Prostate gland (tissue), 2 donors: ENCODE data around the gene TBC1D7. TPM values are rescaled to one million over a fixed set of nuclear protein-coding genes. Genes with fewer than 3 reads are reported as not detected.
A peak's percentile ranks its signal among the peaks of the same experiment; 100 is the strongest.

ENCODE experiments used
- DNase-seq: peaks from one replicate; pipeline ENCODE4 v3.0.0-alpha.2; 2019; ENCODE audit warnings: low spot score
- H3K27ac ChIP-seq, 2 donors: fragments of 200-600 bp; sonication (generic); 2 replicates each; pipeline ENCODE4 v1.5.1; 2017 to 2019
- H3K27me3 ChIP-seq: fragments of 200-600 bp; sonication (generic); replicated peaks from 2 replicates; pipeline ENCODE4 v1.5.1; 2019; ENCODE audit not compliant: insufficient read depth
- H3K36me3 ChIP-seq, 2 donors: fragments of 200-600 bp; sonication (generic); 1 replicate in 1 of 2; 2 replicates in 1 of 2; pipeline versions ENCODE4 v1.5.1 to v1.8.1; 2017 to 2019
- H3K4me1 ChIP-seq: fragments of 200-600 bp; sonication (generic); replicated peaks from 2 replicates; pipeline ENCODE4 v1.5.1; 2019
- H3K4me3 ChIP-seq, 2 donors: fragments of 200-600 bp; sonication (generic); 2 replicates each; pipeline ENCODE4 v1.5.1; 2017 to 2019
- H3K9me3 ChIP-seq: fragments of 200-600 bp; sonication (generic); 2 replicates; pipeline ENCODE4 v1.5.1; 2017
- POLR2A ChIP-seq: fragments of 450-650 bp; IDR thresholded peaks from one replicate; pipeline ENCODE4 v1.6.1; 2016; ENCODE audit warnings: antibody characterized with exemption, mild to moderate bottlenecking
- POLR2AphosphoS5 ChIP-seq: sonication (generic); formaldehyde crosslinking; IDR thresholded peaks from one replicate; pipeline ENCODE4 v1.6.1; 2017; ENCODE audit warnings: antibody characterized with exemption
- WGBS: methylation state at CpG from one replicate; pipeline ENCODE4 v1.1.5; 2018; 5-methylcytosine and 5-hydroxymethylcytosine counted together
- intact Hi-C: fragments of 100-400 bp; cut with DNase I; formaldehyde crosslinking; loops from one replicate; pipeline ENCODE4 v1.14.2; 2022
- total RNA-seq, 2 donors: library from RNA; depleted of rRNA; stranded (reverse); fragments of >200 nt; gene quantifications; one replicate each; pipeline ENCODE4 v1.1.0, GENCODE V29; 2016
- TF ChIP-seq, protein P1 (sequence below), 4 experiments: fragments of 200-600 bp in 2 of 4; fragments of 450-650 bp in 2 of 4; sonication (generic) in 2 of 4; IDR thresholded peaks; 1 replicate in 3 of 4; 2 replicates in 1 of 4; pipeline ENCODE4 v1.5.1; 2016 to 2019; ENCODE audit warnings: antibody characterized with exemption in 4 of 4, mild to moderate bottlenecking in 2 of 4, moderate library complexity in 2 of 4

The TBC1D7 gene
- total RNA-seq, 2 donors from 2014 or later, result 11.6 to 27.9 TPM

DNA sequence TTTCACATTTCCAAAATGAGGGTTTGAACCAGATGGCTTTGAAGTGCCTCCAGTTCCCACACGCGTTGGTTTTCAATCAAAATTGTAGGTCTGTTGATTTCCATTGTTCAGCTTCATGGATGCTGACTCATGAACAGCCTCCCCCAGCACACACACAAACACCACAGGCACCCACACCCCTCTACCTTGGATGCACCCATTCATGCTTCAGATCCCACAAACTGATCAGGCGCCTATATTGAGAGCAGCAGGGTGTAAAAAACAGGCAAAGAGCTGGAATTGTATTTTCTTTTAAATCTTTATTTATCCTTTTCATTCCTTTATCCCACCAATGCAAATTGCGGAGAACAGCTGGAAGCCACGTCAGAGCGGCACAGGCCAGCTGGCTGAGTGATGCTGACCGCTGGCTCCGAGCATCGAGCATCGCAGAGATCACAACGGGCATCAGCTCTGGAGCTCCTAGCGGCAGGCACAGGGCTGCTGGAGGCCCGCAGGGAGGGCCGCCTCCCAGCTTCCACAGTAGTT lies 29.3 kb upstream of the TBC1D7 start:
- Histone ChIP-seq H3K9me3 (no peaks in the 10 kb centered on the region), H3K4me3 (no peak overlapping the region), H3K4me1 (no peaks in the 10 kb centered on the region), H3K27ac (no peak overlapping the region), H3K27me3 (no peaks in the 10 kb centered on the region), H3K36me3 (no peaks in the 10 kb centered on the region)
- no peak for TF ChIP-seq POLR2AphosphoS5
- TF ChIP-seq, protein P1, sequence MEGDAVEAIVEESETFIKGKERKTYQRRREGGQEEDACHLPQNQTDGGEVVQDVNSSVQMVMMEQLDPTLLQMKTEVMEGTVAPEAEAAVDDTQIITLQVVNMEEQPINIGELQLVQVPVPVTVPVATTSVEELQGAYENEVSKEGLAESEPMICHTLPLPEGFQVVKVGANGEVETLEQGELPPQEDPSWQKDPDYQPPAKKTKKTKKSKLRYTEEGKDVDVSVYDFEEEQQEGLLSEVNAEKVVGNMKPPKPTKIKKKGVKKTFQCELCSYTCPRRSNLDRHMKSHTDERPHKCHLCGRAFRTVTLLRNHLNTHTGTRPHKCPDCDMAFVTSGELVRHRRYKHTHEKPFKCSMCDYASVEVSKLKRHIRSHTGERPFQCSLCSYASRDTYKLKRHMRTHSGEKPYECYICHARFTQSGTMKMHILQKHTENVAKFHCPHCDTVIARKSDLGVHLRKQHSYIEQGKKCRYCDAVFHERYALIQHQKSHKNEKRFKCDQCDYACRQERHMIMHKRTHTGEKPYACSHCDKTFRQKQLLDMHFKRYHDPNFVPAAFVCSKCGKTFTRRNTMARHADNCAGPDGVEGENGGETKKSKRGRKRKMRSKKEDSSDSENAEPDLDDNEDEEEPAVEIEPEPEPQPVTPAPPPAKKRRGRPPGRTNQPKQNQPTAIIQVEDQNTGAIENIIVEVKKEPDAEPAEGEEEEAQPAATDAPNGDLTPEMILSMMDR (IDR thresholded peaks at IDR 0.05), result no peak
- TF ChIP-seq POLR2A, result no peak
- 93% methylated on average over 14 of the region's 14 CpGs for WGBS
- intact Hi-C loops, result no loop called here
- no peak for DNase-seq

GRCh38 chr6:13355999-13356785 lies 27.9 kb upstream of the TBC1D7 start:
- H3K27me3 ChIP-seq, result no peaks in the 10 kb centered on the region
- H3K27ac ChIP-seq, result no peak overlapping the region
- WGBS, result 60% methylated on average over 6 of the region's 6 CpGs
- H3K36me3 ChIP-seq, result no peaks in the 10 kb centered on the region
- no peaks in the 10 kb centered on the region for H3K9me3 ChIP-seq
- intact Hi-C loops, result no loop called here
- TF ChIP-seq, protein P1 (IDR thresholded peaks at IDR 0.05), result no peak
- no peak for DNase-seq
- no peak overlapping the region for H3K4me3 ChIP-seq
- H3K4me1 ChIP-seq, result no peaks in the 10 kb centered on the region

GRCh38 chr6:13355043-13355945 lies 27.0 kb upstream of the TBC1D7 start:
- no peaks in the 10 kb centered on the region for H3K9me3 ChIP-seq
- H3K27ac ChIP-seq, result no peak overlapping the region

DNA sequence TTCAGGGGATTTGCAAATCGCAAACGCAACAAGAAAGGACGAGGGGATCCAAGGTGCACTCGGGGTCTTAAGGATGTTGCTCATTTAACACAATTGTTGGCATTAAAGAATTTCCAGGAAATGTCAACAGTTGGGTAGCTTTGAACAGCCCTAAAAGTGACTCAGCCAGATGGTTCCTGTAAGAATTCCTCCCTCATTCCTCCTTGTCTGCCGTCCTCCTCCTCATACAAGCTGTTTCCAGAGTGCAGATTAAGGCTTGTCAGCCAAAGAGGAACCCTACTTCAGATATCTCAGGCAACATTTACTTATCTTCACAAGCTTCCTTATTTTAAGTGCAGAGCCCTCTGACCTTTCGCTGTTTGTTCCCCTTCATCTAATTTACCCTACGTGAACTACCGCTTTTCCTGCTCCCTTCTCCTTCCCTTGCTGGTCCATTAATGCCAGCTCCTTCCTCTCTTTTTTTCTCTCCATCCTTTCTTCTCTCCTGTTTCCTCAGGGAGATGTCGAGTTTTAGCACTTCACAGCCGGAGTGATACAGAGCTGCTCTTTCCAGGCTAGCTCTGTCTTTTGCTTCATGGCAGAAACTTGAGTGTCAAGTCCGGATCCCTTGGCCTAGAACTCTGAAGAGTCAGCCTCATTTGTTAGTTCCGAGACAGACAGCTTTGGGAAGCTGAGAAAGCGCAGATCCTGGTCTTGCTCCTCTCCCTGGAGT lies 26.1 kb upstream of the TBC1D7 start:
- DNase-seq, result no peak
- WGBS, result 85% methylated on average over 13 of the region's 13 CpGs
- no peak overlapping the region for H3K27ac ChIP-seq

More at GRCh38 chr6:13355043-13355945, 27.0 kb upstream of the TBC1D7 start:
- Histone ChIP-seq H3K4me1 (no peaks in the 10 kb centered on the region), H3K27me3 (no peaks in the 10 kb centered on the region), H3K36me3 (no peaks in the 10 kb centered on the region), H3K4me3 (no peak overlapping the region)
- WGBS, result 36% methylated on average over 7 of the region's 7 CpGs
- DNase-seq, result peak; percentile 30
- TF ChIP-seq POLR2A (no peak), POLR2AphosphoS5 (no peak)
- TF ChIP-seq, protein P1 (IDR thresholded peaks at IDR 0.05), result no peak
- intact Hi-C loops, result no loop called here

More for the DNA sequence above, 26.1 kb upstream of the TBC1D7 start:
- TF ChIP-seq POLR2A (no peak), POLR2AphosphoS5 (no peak)
- TF ChIP-seq, protein P1 (IDR thresholded peaks at IDR 0.05), result no peak
- Histone ChIP-seq H3K27me3 (no peaks in the 10 kb centered on the region), H3K4me1 (no peaks in the 10 kb centered on the region), H3K9me3 (no peaks in the 10 kb centered on the region), H3K36me3 (no peaks in the 10 kb centered on the region), H3K4me3 (no peak overlapping the region)
- intact Hi-C loops, result no loop called here
